ENCODE data around the gene S100PBP. TPM values are rescaled to one million over a fixed set of nuclear protein-coding genes. Genes with fewer than 3 reads are reported as not detected.

S100PBP gene
- total and polyA plus RNA-seq, 2 of the 4 experiments (the other 2 are of a cell fraction): 13.9 to 20.3 TPM

DNA sequence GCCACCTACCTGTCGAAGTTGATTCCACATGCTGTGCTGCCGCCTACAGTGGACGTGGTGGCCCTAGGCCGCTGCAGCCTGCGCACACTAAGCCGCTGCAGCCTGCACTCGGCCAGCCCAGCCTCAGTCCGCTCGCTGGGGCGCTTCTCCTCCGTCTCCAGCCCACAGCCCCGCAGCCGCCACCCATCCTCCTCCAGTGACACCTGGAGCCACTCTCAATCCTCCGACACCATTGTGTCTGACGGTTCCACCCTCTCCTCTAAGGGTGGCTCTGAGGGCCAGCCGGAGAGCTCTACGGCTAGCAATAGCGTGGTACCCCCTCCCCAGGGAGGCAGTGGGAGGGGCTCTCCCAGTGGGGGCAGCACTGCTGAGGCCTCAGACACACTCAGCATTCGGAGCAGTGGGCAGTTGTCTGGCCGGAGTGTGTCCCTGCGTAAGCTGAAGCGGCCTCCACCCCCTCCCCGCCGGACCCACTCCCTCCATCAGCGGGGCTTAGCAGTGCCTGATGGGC lies 47.2 kb upstream of the S100PBP start:
- Histone ChIP-seq H2BK15ac (ENCODE audit: low read depth, low read length) (no peak overlapping the region), H2AK5ac (ENCODE audit: low read depth, low read length) (no peak overlapping the region), H3K56ac (ENCODE audit: extremely low read depth, insufficient read depth, low read length) (no peak overlapping the region), H4K20me1 (ENCODE audit: insufficient read depth, low read length) (peaks cover 12% of the 10 kb centered on the region; the same call in 1 of the 2 replicates), H3K36me3 (ENCODE audit: control insufficient read depth, insufficient read depth, low read length) (peaks cover 27% of the 10 kb centered on the region), H4K91ac (ENCODE audit: insufficient read depth, low read depth, low read length) (no peak overlapping the region), H3K4ac (ENCODE audit: low read depth, low read length) (no peak overlapping the region), H3K4me2 (ENCODE audit: low read depth, low read length) (no peak overlapping the region), H3K4me1 (ENCODE audit: control insufficient read depth, insufficient read depth, low read length) (peaks cover 15% of the 10 kb centered on the region), H2BK20ac (ENCODE audit: low read depth, low read length) (no peak overlapping the region), H3K23ac (ENCODE audit: low read depth, low read length) (no peak overlapping the region), H3K27ac (ENCODE audit: insufficient read depth, low read length) (no peak overlapping the region), H4K5ac (ENCODE audit: low read depth, low read length) (no peak overlapping the region), H2AFZ (replicated peaks; ENCODE audit: low read length, poor library complexity) (no peak overlapping the region), H3K14ac (replicated peaks; ENCODE audit: low read depth, low read length) (no peak overlapping the region), H3K79me1 (ENCODE audit: low read depth in 1 of 2, low read length in 2 of 2) (peaks cover 0 to 13% of the 10 kb centered on the region in 2 experiments; a peak in 2 of 4 replicates), H3K27me3 (ENCODE audit: control insufficient read depth, insufficient read depth, low read length) (no peaks in the 10 kb centered on the region), H3K18ac (ENCODE audit: low read depth, low read length) (no peak overlapping the region), H2BK5ac (ENCODE audit: low read depth, low read length, poor library complexity, severe bottlenecking) (no peak overlapping the region), H2BK120ac (ENCODE audit: low read depth, low read length) (no peak overlapping the region), H3K9ac (ENCODE audit: low read depth, low read length) (no peak overlapping the region), H2AK9ac (replicated peaks; ENCODE audit: low read depth, low read length, poor library complexity) (no peak overlapping the region), H3K9me3 (ENCODE audit: control insufficient read depth, insufficient read depth, low read length) (no peaks in the 10 kb centered on the region), H3K9me1 (ENCODE audit: insufficient read depth, low read length) (no peaks in the 10 kb centered on the region; the same call in 1 of the 2 replicates), H3K4me3 (ENCODE audit: insufficient read depth, low read depth, low read length) (no peak overlapping the region), H4K8ac (ENCODE audit: low read depth in 2 of 2, low read length in 2 of 2) (no peak overlapping the region)
- no peak for DNase-seq
- BruUV-seq (replicated peaks): no TSS peak
- in situ Hi-C loops (cut with MboI; ENCODE audit: low sequenced_read_pairs) (no loop called here), intact Hi-C loops (cut with micrococcal nuclease) (no loop called here), dilution Hi-C loops (cut with HindIII; ENCODE audit: low sequenced_read_pairs, unreplicated experiment) (no loop called here)
- POLR2A ChIA-PET (ENCODE audit: unreplicated experiment): no interaction called here
- CTCF ChIA-PET: no interaction called here
- no peak for ATAC-seq (ENCODE audit: low read depth)
- TF ChIP-seq MXI1 (IDR thresholded peaks at IDR 0.05; ENCODE audit: borderline replicate concordance, low read depth, low read length): no peak
- no peak for TF ChIP-seq FOS (IDR thresholded peaks at IDR 0.05; ENCODE audit: low read depth, low read length)
- TF ChIP-seq RFX5 (IDR thresholded peaks at IDR 0.05; ENCODE audit: low read depth, low read length): no peak
- 84% methylated on average over 14 of the region's 25 CpGs; no CpG with 5 or more reads in 1 of the 2 experiments for WGBS, 2 experiments (ENCODE audit: extremely low coverage in 2 of 2, insufficient read length in 1 of 2)
